Measurements from ENCODE around the gene FCGR2B. TPM values are rescaled to one million over a fixed set of nuclear protein-coding genes. Genes with fewer than 3 reads are reported as not detected.
"Not testable (repeated sequence)": the region's sequence is repeated elsewhere in the genome, so short reads cannot be mapped to it uniquely, and the experiment has no call there.

FCGR2B gene
- total and polyA plus RNA-seq, 4 experiments from 2014 or later: 0.49 to 2.1 (median 0.94) TPM

GRCh38 chr1:161688946-161689345, 26.0 kb downstream of the FCGR2B start:
- POLR2A ChIA-PET (ENCODE audit: partially characterized antibody): interaction anchor here (1.3 kb wide), 1 partner anchor 38 kb away, joined by 3 read pairs; no protein-coding TSS in a partner anchor
- no peak overlapping the region for H3K4me3 ChIP-seq (ENCODE audit: low read length in 2 of 2)
- CTCF ChIA-PET (ENCODE audit: partially characterized antibody): interaction anchor here (2.1 kb wide), 1 partner anchor 18 kb away, joined by 4 read pairs; the partner anchor contains the start of gene FCRLA
- H3K27me3 Mint-ChIP-seq: peaks cover 8 to 20% of the 10 kb centered on the region in 2 donors
- no peaks in the 10 kb centered on the region for H3K9me3 ChIP-seq (ENCODE audit: control insufficient read depth in 1 of 2, low read length in 2 of 2)
- H3K4me1 ChIP-seq (ENCODE audit: insufficient read depth, low read length): no peaks in the 10 kb centered on the region
- H3K4me1 Mint-ChIP-seq: no peaks in the 10 kb centered on the region
- H3K9me3 Mint-ChIP-seq: no peaks in the 10 kb centered on the region
- intact Hi-C loops (cut with micrococcal nuclease): no loop called here
- H3K36me3 Mint-ChIP-seq: no peaks in the 10 kb centered on the region
- no peaks in the 10 kb centered on the region for H3K36me3 ChIP-seq (ENCODE audit: insufficient read depth, low read length)
- H3K4me3 Mint-ChIP-seq: no peak overlapping the region
- DNase-seq: no peak
- H3K27ac ChIP-seq (ENCODE audit: low read depth, low read length): no peak overlapping the region
- no peak overlapping the region for H3K27ac Mint-ChIP-seq
- peaks cover 3% of the 10 kb centered on the region for H3K27me3 ChIP-seq (ENCODE audit: insufficient read depth, low read length)

GRCh38 chr1:161691846-161692245, 28.9 kb downstream of the FCGR2B start:
- POLR2A ChIA-PET (ENCODE audit: partially characterized antibody): no interaction called here
- peaks cover 8 to 34% of the 10 kb centered on the region in 2 donors for H3K27me3 Mint-ChIP-seq
- H3K4me1 ChIP-seq (ENCODE audit: insufficient read depth, low read length): no peaks in the 10 kb centered on the region
- no peak overlapping the region for H3K4me3 Mint-ChIP-seq
- H3K36me3 ChIP-seq (ENCODE audit: insufficient read depth, low read length): no peaks in the 10 kb centered on the region
- no peak overlapping the region for H3K4me3 ChIP-seq (ENCODE audit: low read length in 2 of 2)
- CTCF ChIA-PET (ENCODE audit: partially characterized antibody): no interaction called here
- no peaks in the 10 kb centered on the region for H3K9me3 ChIP-seq (ENCODE audit: control insufficient read depth in 1 of 2, low read length in 2 of 2)
- H3K27ac ChIP-seq (ENCODE audit: low read depth, low read length): no peak overlapping the region
- H3K9me3 Mint-ChIP-seq: peaks cover 0 to 4% (median 0%) of the 10 kb centered on the region in 8 donors
- H3K4me1 Mint-ChIP-seq: no peaks in the 10 kb centered on the region
- no peak for DNase-seq
- H3K27me3 ChIP-seq (ENCODE audit: insufficient read depth, low read length): peaks cover 3% of the 10 kb centered on the region
- intact Hi-C loops (cut with micrococcal nuclease): no loop called here
- H3K27ac Mint-ChIP-seq: no peak overlapping the region
- H3K36me3 Mint-ChIP-seq: no peaks in the 10 kb centered on the region

- POLR2A ChIA-PET (ENCODE audit: partially characterized antibody): not testable (repeated sequence)
- H3K27me3 Mint-ChIP-seq: peaks cover 10 to 36% of the 10 kb centered on the region in 2 donors
Observed at GRCh38 chr1:161693020-161693712, 30.2 kb downstream of the FCGR2B start.

DNA sequence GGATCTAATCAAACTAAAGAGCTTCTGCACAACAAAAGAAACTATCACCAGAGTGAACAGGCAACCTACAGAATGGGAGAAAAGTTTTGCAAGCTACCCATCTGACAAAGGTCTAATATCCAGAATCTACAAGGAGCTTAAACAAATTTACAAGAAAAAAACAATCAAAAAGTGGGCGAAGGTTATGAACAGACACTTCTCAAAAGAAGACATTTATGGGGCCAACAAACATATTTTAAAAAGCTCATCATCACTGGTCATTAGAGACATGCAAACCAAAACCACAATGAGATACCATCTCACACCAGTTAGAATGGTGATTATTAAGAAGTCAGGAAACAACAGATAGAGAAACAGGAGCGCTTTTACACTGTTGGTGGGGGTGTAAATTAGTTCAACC, 35.4 kb downstream of the FCGR2B start:
- intact Hi-C loops (cut with micrococcal nuclease); DNase-seq; H3K4me3 ChIP-seq (ENCODE audit: low read length in 2 of 2); H3K4me1 ChIP-seq (ENCODE audit: insufficient read depth, low read length); H3K9me3 Mint-ChIP-seq; CTCF ChIA-PET (ENCODE audit: partially characterized antibody); H3K27ac Mint-ChIP-seq; H3K36me3 Mint-ChIP-seq; H3K27me3 ChIP-seq (ENCODE audit: insufficient read depth, low read length); POLR2A ChIA-PET (ENCODE audit: partially characterized antibody); H3K4me3 Mint-ChIP-seq; H3K27ac ChIP-seq (ENCODE audit: low read depth, low read length); H3K9me3 ChIP-seq (ENCODE audit: control insufficient read depth in 1 of 2, low read length in 2 of 2); H3K36me3 ChIP-seq (ENCODE audit: insufficient read depth, low read length); H3K4me1 Mint-ChIP-seq: not testable (repeated sequence)
- peaks cover 5 to 26% of the 10 kb centered on the region in 2 donors for H3K27me3 Mint-ChIP-seq

More at GRCh38 chr1:161693020-161693712, 30.2 kb downstream of the FCGR2B start:
- H3K4me1 Mint-ChIP-seq; H3K4me3 ChIP-seq (ENCODE audit: low read length in 2 of 2); H3K4me3 Mint-ChIP-seq; H3K27ac ChIP-seq (ENCODE audit: low read depth, low read length); CTCF ChIA-PET (ENCODE audit: partially characterized antibody); intact Hi-C loops (cut with micrococcal nuclease); H3K9me3 Mint-ChIP-seq; H3K36me3 Mint-ChIP-seq; DNase-seq; H3K27me3 ChIP-seq (ENCODE audit: insufficient read depth, low read length); H3K36me3 ChIP-seq (ENCODE audit: insufficient read depth, low read length); H3K4me1 ChIP-seq (ENCODE audit: insufficient read depth, low read length); H3K27ac Mint-ChIP-seq; H3K9me3 ChIP-seq (ENCODE audit: control insufficient read depth in 1 of 2, low read length in 2 of 2): not testable (repeated sequence)

GRCh38 chr1:161702250-161702649, 39.3 kb downstream of the FCGR2B start:
- no peak overlapping the region for H3K4me3 Mint-ChIP-seq
- H3K9me3 ChIP-seq (ENCODE audit: control insufficient read depth in 1 of 2, low read length in 2 of 2): no peaks in the 10 kb centered on the region

GRCh38 chr1:161705537-161705936, 42.6 kb downstream of the FCGR2B start:
- no peaks in the 10 kb centered on the region for H3K4me1 Mint-ChIP-seq
- no peak for DNase-seq
- Histone ChIP-seq H3K36me3 (ENCODE audit: insufficient read depth, low read length) (no peaks in the 10 kb centered on the region), H3K27me3 (ENCODE audit: insufficient read depth, low read length) (no peaks in the 10 kb centered on the region), H3K27ac (ENCODE audit: low read depth, low read length) (no peak overlapping the region), H3K4me3 (ENCODE audit: low read length in 2 of 2) (no peak overlapping the region), H3K9me3 (ENCODE audit: control insufficient read depth in 1 of 2, low read length in 2 of 2) (no peaks in the 10 kb centered on the region), H3K4me1 (ENCODE audit: insufficient read depth, low read length) (no peaks in the 10 kb centered on the region)
- peaks cover 0 to 11% of the 10 kb centered on the region in 2 donors for H3K27me3 Mint-ChIP-seq
- no peak overlapping the region for H3K27ac Mint-ChIP-seq
- H3K36me3 Mint-ChIP-seq: no peaks in the 10 kb centered on the region
- no peak overlapping the region for H3K4me3 Mint-ChIP-seq
- intact Hi-C loops (cut with micrococcal nuclease): no loop called here
- ChIA-PET CTCF (ENCODE audit: partially characterized antibody) (interaction anchor here (0.7 kb wide), 1 partner anchor 378 kb away, joined by 3 read pairs; no protein-coding TSS in a partner anchor), POLR2A (ENCODE audit: partially characterized antibody) (no interaction called here)
- H3K9me3 Mint-ChIP-seq: no peaks in the 10 kb centered on the region

More at GRCh38 chr1:161702250-161702649, 39.3 kb downstream of the FCGR2B start:
- ChIA-PET POLR2A (ENCODE audit: partially characterized antibody) (no interaction called here), CTCF (ENCODE audit: partially characterized antibody) (no interaction called here)
- Mint-ChIP-seq H3K36me3 (no peaks in the 10 kb centered on the region), H3K27me3 (peaks cover 2 to 9% of the 10 kb centered on the region in 2 donors), H3K9me3 (peaks cover 0 to 2% (median 0%) of the 10 kb centered on the region in 8 donors), H3K27ac (no peak overlapping the region), H3K4me1 (no peaks in the 10 kb centered on the region)
- Histone ChIP-seq H3K4me3 (ENCODE audit: low read length in 2 of 2) (no peak overlapping the region), H3K4me1 (ENCODE audit: insufficient read depth, low read length) (no peaks in the 10 kb centered on the region), H3K36me3 (ENCODE audit: insufficient read depth, low read length) (no peaks in the 10 kb centered on the region), H3K27me3 (ENCODE audit: insufficient read depth, low read length) (no peaks in the 10 kb centered on the region), H3K27ac (ENCODE audit: low read depth, low read length) (no peak overlapping the region)
- DNase-seq: no peak
- intact Hi-C loops (cut with micrococcal nuclease): no loop called here

GRCh38 chr1:161706113-161706481, 43.2 kb downstream of the FCGR2B start:
- Histone ChIP-seq H3K27ac (ENCODE audit: low read depth, low read length) (no peak overlapping the region), H3K27me3 (ENCODE audit: insufficient read depth, low read length) (no peaks in the 10 kb centered on the region), H3K4me3 (ENCODE audit: low read length in 2 of 2) (no peak overlapping the region), H3K36me3 (ENCODE audit: insufficient read depth, low read length) (no peaks in the 10 kb centered on the region), H3K4me1 (ENCODE audit: insufficient read depth, low read length) (no peaks in the 10 kb centered on the region), H3K9me3 (ENCODE audit: control insufficient read depth in 1 of 2, low read length in 2 of 2) (no peaks in the 10 kb centered on the region)
- Mint-ChIP-seq H3K9me3 (no peaks in the 10 kb centered on the region), H3K36me3 (no peaks in the 10 kb centered on the region), H3K27me3 (peaks cover 0 to 11% of the 10 kb centered on the region in 2 donors), H3K27ac (no peak overlapping the region), H3K4me3 (no peak overlapping the region), H3K4me1 (no peaks in the 10 kb centered on the region)
- intact Hi-C loops (cut with micrococcal nuclease): no loop called here
- DNase-seq: no peak
- ChIA-PET POLR2A (ENCODE audit: partially characterized antibody) (no interaction called here), CTCF (ENCODE audit: partially characterized antibody) (interaction anchor here (1.5 kb wide), 1 partner anchor 18 kb away, joined by 4 read pairs; no protein-coding TSS in a partner anchor)
